GM23248 (cell line): ENCODE data around the gene ZC3H18.

Experiments
- EZH2 ChIP-seq: fragments of 200-600 bp; sonication (generic); IDR thresholded peaks from 2 replicates; pipeline ENCODE4 v1.6.1; 2018; ENCODE audit warnings: antibody characterized with exemption, mild to moderate bottlenecking; ENCODE audit not compliant: insufficient read depth, poor library complexity, severe bottlenecking
- EZH2phosphoT487 ChIP-seq: fragments of 200-600 bp; sonication (generic); IDR thresholded peaks from 2 replicates; pipeline ENCODE4 v1.6.1; 2018; ENCODE audit warnings: antibody characterized with exemption, moderate library complexity, mild to moderate bottlenecking, low read depth; ENCODE audit not compliant: insufficient read depth

- no peak for TF ChIP-seq EZH2
- TF ChIP-seq EZH2phosphoT487, result no peak
Measured at GRCh38 chr16:88543230-88543813, 26.9 kb upstream of the ZC3H18 start.
